HUES48 (cell line): ENCODE data around the gene DNTTIP2.
A peak's percentile ranks its signal among the peaks of the same experiment; 100 is the strongest.

Experiments used
- H3K27ac ChIP-seq: one replicate; pipeline ENCODE4 v1.7.0; 2013; ENCODE audit warnings: low read depth, low read length, inconsistent platforms
- H3K27me3 ChIP-seq: 2 replicates; pipeline ENCODE4 v1.6.1; 2013; ENCODE audit warnings: mild to moderate bottlenecking, low read length; ENCODE audit not compliant: control insufficient read depth, insufficient read depth
- H3K36me3 ChIP-seq: 2 replicates; pipeline ENCODE4 v1.6.1; 2013; ENCODE audit warnings: low read length; ENCODE audit not compliant: control insufficient read depth, insufficient read depth
- H3K4me1 ChIP-seq: 2 replicates; pipeline ENCODE4 v1.6.1; 2013; ENCODE audit warnings: mild to moderate bottlenecking, low read length; ENCODE audit not compliant: control insufficient read depth, insufficient read depth
- H3K4me3 ChIP-seq: 2 replicates; pipeline ENCODE4 v1.5.1; 2013; ENCODE audit warnings: mild to moderate bottlenecking, low read depth, low read length
- H3K9ac ChIP-seq: 2 replicates; pipeline ENCODE4 v1.6.1; 2013; ENCODE audit warnings: mild to moderate bottlenecking, low read depth, low read length, moderate library complexity
- H3K9me3 ChIP-seq: 2 replicates; pipeline ENCODE4 v1.6.1; 2013; ENCODE audit warnings: low read length; ENCODE audit not compliant: control insufficient read depth, insufficient read depth

DNTTIP2 gene

DNA sequence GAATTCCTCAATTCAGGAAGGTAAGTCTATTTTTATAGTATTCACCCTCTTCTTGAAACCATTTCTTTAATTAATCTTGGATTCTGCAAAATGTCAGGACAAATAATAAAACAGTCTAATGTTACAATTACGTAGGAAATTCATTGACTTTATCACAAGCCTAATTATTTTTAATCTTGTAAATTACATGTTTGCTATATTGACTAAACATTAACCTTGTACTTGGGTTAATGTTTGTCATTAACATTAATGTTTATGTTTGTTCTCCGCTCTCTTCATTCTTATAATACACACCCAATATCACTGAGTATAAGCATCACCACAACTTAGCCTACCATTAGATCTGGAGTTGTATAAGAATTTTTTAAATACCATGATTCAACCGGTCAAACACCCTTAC lies 27.5 kb upstream of the DNTTIP2 start:
- Histone ChIP-seq H3K4me1 (peaks cover 12% of the 10 kb centered on the region; the same call in 1 of the 2 replicates), H3K9me3 (no peaks in the 10 kb centered on the region), H3K36me3 (no peaks in the 10 kb centered on the region; the same call in 1 of the 2 replicates), H3K4me3 (no peak overlapping the region), H3K27ac (no peak overlapping the region), H3K9ac (no peak overlapping the region), H3K27me3 (no peaks in the 10 kb centered on the region)

DNA sequence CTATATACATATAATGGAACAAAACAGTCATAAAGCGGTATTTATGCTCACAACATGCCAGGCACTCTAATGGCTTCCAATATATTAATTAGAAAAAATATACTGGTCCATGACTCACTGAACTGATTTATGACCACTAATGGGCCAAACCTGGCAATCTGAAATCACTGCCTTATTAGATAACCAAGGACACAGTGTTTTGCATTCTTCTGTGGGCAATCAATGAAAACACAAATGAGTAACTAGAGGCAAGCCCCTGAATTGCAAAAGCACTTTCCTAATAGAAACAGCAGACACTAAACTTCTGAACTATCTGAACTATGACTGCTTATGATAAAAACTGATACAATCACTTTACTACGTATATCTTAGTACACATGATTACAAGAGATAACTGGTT lies 26.7 kb upstream of the DNTTIP2 start:
- Histone ChIP-seq H3K27ac (no peak overlapping the region), H3K4me1 (peaks cover 12% of the 10 kb centered on the region; the same call in 1 of the 2 replicates), H3K27me3 (no peaks in the 10 kb centered on the region), H3K9me3 (no peaks in the 10 kb centered on the region), H3K9ac (no peak overlapping the region), H3K4me3 (no peak overlapping the region), H3K36me3 (peaks cover 5% of the 10 kb centered on the region; the same call in 1 of the 2 replicates)

DNA sequence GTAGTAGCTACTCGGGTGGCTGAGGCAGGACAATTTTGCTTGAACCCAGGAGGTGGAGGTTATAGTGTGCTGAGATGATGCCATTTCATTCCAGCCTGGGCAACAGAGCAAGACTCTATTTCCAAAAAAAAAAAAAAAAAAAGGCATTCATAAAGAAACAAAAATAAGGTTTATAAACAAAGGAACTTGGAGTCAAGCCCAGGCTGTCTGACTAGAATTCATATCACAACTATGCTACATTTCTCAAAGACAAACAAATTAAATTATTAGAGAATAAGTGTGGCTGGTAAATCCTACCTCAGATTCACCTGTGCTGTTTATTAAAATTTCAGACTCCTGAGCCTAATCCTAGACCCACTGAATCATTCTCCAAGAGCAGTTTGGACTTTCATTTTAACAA lies 26.0 kb upstream of the DNTTIP2 start:
- no peaks in the 10 kb centered on the region for H3K27me3 ChIP-seq
- H3K4me1 ChIP-seq: peaks cover 12% of the 10 kb centered on the region; the same call in 1 of the 2 replicates
- H3K9ac ChIP-seq: no peak overlapping the region
- H3K9me3 ChIP-seq: no peaks in the 10 kb centered on the region
- no peak overlapping the region for H3K27ac ChIP-seq
- peaks cover 11% of the 10 kb centered on the region for H3K36me3 ChIP-seq
- H3K4me3 ChIP-seq: no peak overlapping the region

DNA sequence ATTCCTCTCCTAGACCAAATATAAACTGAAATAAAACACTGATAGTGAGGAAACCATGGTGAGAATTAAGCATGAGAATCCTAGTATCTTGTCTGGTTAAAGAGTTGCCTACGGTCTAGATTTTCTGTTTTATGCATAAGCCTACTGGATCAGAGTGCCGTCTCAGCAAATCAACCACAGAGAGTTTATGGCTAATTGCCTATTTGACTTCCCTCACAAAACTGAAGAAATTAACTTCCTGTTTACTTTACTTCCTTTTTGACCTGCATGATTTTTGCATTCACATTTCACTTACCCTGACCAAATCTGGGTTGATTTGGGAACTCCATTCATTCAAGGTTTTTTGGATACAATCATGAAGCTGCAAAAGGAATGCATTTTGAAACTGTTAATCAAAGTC lies 25.2 kb upstream of the DNTTIP2 start:
- H3K4me3 ChIP-seq: no peak overlapping the region
- no peaks in the 10 kb centered on the region for H3K27me3 ChIP-seq
- H3K27ac ChIP-seq: no peak overlapping the region
- H3K9me3 ChIP-seq: no peaks in the 10 kb centered on the region
- peaks cover 11% of the 10 kb centered on the region for H3K36me3 ChIP-seq
- H3K9ac ChIP-seq: no peak overlapping the region
- H3K4me1 ChIP-seq: peaks cover 12% of the 10 kb centered on the region; the same call in 1 of the 2 replicates

DNA sequence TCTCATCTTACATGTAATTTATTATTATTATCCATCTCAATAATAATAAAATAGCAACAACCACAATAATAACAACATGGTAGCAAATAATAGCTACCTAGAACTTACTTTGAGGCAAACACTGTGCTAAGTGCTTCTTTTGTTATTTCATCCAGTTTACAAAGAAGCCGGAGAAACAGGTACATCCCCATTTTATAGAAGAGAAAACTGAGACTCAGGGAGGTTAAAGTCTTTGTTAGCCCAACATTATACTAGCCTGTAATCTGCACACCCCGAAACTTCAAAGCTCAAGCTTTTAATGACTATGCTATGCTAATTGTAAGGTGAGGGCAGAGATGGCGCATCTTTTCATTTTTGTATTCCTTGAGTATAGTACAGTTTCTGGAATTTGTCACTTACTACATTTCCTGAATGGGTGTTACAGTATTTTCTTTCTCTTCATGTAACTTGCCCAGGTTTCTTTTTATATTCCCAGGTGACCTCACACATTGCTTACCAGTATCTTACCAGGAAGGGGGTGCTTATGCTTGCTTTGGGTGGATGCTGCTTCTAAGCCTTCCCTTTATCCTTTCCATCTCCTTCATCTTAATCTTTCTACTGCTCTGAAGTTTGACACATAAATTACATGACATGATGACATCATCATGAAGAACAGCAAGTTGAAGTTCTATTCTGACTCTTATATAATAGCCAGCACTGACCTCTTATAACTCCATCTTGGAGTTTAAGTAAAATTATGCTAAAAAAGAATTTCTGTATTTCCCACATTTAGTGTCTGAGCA lies 21.9 kb upstream of the DNTTIP2 start:
- Histone ChIP-seq H3K9ac (no peak overlapping the region), H3K27me3 (no peaks in the 10 kb centered on the region), H3K4me1 (no peaks in the 10 kb centered on the region), H3K4me3 (no peak overlapping the region), H3K36me3 (peaks cover 28% of the 10 kb centered on the region), H3K27ac (no peak overlapping the region), H3K9me3 (no peaks in the 10 kb centered on the region)

DNA sequence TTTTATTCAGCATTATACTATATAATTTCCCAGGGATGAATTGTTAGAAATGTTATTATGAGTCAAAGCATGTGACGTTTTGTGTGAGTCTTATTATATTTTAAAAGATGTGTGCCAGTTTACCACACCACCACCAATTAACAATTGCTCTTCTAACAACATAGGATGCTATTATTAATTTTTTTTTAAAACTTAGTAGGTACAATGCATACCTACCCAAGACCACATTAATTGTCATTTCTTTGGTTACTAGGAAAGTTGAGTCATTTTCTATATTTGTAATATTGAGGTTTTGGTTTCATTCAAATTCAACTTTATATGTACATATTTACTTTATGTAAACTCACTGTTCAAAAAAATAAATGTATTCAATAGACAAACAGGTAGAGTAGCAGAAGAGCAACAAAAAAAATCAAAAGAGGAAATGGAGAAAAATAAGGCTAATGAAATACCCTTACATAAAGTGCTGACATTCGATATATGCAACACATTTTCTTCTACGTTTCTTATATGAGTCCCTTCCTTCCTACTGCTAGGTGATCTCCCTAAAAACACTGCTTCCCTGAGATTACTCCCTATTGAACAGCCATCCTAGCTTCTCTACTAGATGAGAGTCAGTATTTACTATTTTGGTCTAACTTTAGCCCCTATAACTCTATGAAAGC lies 20.7 kb upstream of the DNTTIP2 start:
- H3K9me3 ChIP-seq: no peaks in the 10 kb centered on the region
- H3K27me3 ChIP-seq: no peaks in the 10 kb centered on the region
- H3K4me1 ChIP-seq: no peaks in the 10 kb centered on the region
- H3K27ac ChIP-seq: no peak overlapping the region
- H3K36me3 ChIP-seq: peaks cover 34% of the 10 kb centered on the region
- H3K4me3 ChIP-seq: no peak overlapping the region
- no peak overlapping the region for H3K9ac ChIP-seq

DNA sequence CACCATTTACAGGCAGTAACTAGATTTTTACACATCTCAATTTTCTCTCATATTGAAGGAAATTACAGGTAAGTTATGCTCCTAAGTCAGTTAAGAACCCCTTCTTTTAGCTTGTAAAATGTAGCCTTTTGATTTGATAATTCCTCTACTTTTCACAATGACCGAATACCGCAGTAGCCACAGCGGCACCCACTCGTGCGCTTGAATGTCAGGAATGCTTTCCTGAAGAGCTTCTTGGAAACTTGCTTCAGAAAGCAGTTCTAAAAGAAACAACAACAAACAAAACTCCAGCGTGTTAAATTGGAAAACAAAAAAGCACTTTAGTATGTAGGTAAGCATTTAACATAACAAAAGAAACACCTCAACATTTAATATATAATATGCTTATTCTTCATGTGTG lies 9.9 kb upstream of the DNTTIP2 start:
- H3K27me3 ChIP-seq: no peaks in the 10 kb centered on the region
- H3K4me1 ChIP-seq: peaks cover 17% of the 10 kb centered on the region
- H3K9me3 ChIP-seq: no peaks in the 10 kb centered on the region
- H3K9ac ChIP-seq: no peak overlapping the region
- peak overlapping the region; percentile 88 for H3K27ac ChIP-seq
- peaks cover 14% of the 10 kb centered on the region for H3K36me3 ChIP-seq
- H3K4me3 ChIP-seq: peak overlapping the region; percentile 40; the same call in 1 of the 2 replicates

DNA sequence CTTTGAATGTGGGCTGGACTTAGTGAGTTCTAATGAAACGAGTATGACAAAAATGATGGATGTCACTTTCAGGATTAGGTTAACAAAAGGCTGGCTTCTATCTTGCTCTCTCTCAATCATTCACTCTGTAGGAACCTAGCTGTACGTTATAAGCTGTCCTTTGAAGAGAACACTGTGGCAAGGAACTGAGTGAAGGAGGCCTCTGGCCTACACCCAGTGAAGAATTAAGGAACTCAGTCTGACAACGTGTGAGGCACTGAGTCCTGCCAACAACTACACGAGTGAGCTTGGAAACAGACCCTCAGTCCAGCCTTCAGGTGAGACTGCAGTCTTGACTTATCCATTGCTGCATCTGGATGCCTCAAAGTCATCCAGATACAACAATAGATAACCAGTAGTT lies 3.3 kb upstream of the DNTTIP2 start:
- Histone ChIP-seq H3K4me1 (peaks cover 4% of the 10 kb centered on the region), H3K4me3 (no peak overlapping the region), H3K36me3 (peaks cover 4% of the 10 kb centered on the region), H3K27ac (no peak overlapping the region), H3K27me3 (no peaks in the 10 kb centered on the region), H3K9me3 (no peaks in the 10 kb centered on the region), H3K9ac (no peak overlapping the region)

DNA sequence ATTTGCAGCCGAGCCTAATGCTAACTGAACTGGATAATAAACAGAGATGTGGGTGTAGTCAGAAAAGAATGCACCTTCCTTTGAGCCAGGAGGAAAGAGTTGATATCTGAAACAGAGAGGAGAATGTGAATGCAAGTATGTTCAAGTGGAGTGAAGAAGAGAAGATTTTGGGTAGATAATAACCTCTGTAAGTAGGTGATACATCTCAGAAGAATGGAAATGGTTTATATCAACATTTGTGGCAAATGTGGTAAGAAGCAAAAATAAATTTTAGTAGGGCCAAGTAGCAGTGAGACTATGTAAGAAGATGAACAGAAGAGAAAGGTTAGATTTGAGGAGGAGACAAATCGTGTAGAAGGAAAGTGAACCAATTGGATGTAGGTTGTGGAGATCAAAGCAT lies 1.7 kb upstream of the DNTTIP2 start:
- H3K27me3 ChIP-seq: no peaks in the 10 kb centered on the region
- H3K9ac ChIP-seq: no peak overlapping the region
- peaks cover 20% of the 10 kb centered on the region for H3K36me3 ChIP-seq
- no peak overlapping the region for H3K4me3 ChIP-seq
- no peak overlapping the region for H3K27ac ChIP-seq
- no peaks in the 10 kb centered on the region for H3K9me3 ChIP-seq
- peaks cover 4% of the 10 kb centered on the region for H3K4me1 ChIP-seq

DNA sequence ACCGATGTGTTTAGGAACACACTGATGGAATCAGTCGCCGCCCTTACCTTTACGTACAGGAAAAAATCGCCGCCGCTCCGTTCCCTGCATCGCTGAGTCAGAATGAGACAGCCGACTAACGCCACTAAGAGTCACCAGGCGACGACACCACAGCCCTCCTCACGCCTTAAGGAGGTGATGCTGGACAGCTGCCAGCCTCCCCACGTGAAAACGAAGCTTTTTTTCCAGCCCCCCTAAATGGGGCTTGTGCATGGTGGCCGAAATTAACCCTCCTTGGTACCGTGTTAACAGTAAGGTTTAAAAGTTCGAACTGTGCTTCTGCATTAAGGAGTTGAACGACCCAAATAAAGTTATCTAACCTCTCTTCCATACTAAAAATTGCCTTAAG lies 511 bp downstream of the DNTTIP2 start:
- Histone ChIP-seq H3K27me3 (no peaks in the 10 kb centered on the region), H3K36me3 (peaks cover 42% of the 10 kb centered on the region), H3K9me3 (no peaks in the 10 kb centered on the region), H3K9ac (peak overlapping the region; percentile 96), H3K4me3 (peak overlapping the region; percentile 96), H3K4me1 (peaks cover 4% of the 10 kb centered on the region), H3K27ac (peak overlapping the region; percentile 98)

DNA sequence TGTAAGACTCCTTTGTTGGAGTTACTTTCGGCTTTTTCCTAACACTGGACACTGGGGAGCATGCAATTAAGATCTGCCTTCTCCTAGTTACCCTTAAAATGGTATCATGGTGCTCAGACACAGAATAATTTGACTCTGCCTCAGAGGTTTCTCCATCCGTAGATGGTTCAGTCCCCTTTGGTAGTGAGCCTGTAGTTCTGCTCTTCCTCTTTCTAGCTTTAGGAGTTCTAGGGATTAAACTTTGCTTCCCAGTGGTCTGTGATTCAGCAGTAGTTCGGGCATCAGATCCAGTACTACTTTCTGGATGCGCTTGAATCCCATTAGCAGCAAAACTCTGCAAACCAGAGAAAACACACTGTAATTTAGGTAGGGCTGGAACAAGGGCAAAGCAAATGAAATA lies 1.5 kb downstream of the DNTTIP2 start:
- Histone ChIP-seq H3K27me3 (no peaks in the 10 kb centered on the region), H3K36me3 (peaks cover 52% of the 10 kb centered on the region), H3K4me1 (peaks cover 4% of the 10 kb centered on the region), H3K4me3 (0 out of 2 replicates have a peak overlapping the region, but pooled peaks have one; percentile 96), H3K27ac (no peak overlapping the region), H3K9me3 (no peaks in the 10 kb centered on the region), H3K9ac (no peak overlapping the region)
